HG03097 (cell line): ENCODE measurements around the gene LACC1.
A peak's percentile ranks its signal among the peaks of the same experiment; 100 is the strongest.

Experiments
- ATAC-seq: cut with Tn5 transposase; IDR thresholded peaks from one replicate; pipeline ENCODE4 v1.9.1; 2021; ENCODE audit not compliant: unreplicated experiment, low FRiP score

LACC1 gene

GRCh38 chr13:43879755-43880181, at the start of gene LACC1:
LACC1 (plus strand) TSS chr13:43879904; CDS start chr13:43880986, 1,082 bp downstream.
- peak; percentile 30 for ATAC-seq

DNA sequence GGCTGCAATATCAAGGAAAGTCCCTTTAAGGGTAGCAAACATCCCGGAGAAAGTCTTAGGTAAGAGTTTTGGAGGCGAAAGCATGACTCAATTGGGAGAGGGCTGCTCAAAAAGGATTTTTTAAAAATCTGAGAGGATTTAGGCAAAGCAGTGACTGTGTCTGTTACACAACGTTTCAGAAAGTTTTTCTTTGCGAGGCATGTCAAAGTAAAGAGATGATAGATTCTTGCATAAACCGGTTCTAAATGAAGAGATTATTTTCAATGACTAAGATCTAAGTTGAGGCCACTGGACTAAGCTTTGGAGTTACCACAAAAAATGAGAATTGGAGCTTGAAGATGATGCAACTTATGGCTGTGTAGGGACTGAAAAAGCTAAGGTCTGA, 49.2 kb upstream of the LACC1 start:
- no peak for ATAC-seq

DNA sequence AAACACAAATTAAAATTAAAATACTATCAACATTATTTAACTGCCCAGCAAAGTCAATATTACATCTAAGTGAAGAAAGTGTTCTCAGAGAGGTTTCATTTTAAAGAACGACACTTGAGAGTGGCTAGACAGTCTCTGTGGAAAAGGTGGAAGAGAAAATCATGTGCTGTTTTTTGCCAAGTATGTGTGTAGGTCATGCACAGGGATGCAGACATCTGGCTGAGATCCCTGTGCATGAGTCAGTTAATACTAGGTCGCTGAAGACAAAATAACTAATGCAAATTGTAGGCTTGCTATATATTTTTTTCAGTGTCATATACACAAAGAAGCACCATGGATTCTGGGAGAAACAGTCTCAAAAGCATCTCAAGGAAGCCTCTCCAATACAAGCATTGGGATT, 48.6 kb upstream of the LACC1 start:
- ATAC-seq: no peak

GRCh38 chr13:43835701-43836100, 44.0 kb upstream of the LACC1 start:
- ATAC-seq: no peak

DNA sequence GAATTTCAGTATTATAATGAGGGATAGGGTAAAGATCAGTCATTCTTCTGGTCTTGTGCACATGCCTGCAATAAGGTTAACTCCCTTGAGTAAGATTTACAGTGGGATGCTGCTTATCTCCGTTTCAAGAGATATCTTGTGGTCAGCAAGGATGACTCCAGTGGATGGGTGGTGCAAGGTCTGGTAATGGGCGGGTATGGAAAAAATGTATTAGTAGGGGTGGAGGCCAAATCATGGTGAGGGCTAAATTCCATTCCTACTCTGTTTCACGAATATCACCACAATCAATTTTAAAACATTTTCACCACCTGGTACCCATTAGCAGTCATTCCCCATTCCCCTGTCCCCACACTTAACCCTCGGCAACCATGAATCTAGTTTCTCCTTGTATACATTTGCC, 40.8 kb upstream of the LACC1 start:
- ATAC-seq: no peak

- ATAC-seq: no peak
These were observed 33.1 kb upstream of the LACC1 start for GRCh38 chr13:43846496-43847158.

- no peak for ATAC-seq
These were observed 31.6 kb upstream of the LACC1 start for GRCh38 chr13:43848001-43848649.

DNA sequence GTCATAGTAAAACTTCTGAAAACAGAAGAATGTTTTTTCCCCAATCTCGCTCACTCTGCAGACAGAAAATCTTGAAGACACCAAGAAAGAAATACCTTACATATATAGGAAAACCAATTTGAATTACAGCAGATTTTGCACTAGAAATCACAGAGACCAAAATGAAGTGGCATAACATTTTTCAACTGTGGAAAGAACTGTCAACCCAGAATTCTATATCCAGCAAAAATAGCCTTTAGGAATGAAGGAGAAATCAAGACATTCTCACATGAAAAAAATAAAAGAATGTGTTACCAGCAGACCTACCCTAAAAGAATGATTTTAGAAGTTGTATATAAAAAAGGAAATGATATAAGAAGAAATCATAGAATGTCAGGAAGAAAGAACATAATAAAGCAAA, 28.8 kb upstream of the LACC1 start:
- no peak for ATAC-seq

- ATAC-seq: no peak
These were observed 26.7 kb upstream of the LACC1 start for GRCh38 chr13:43852923-43853404.

GRCh38 chr13:43861863-43862262, 17.8 kb upstream of the LACC1 start:
- ATAC-seq: no peak

GRCh38 chr13:43864921-43865320, 14.8 kb upstream of the LACC1 start:
- ATAC-seq: no peak

GRCh38 chr13:43865892-43866291, 13.8 kb upstream of the LACC1 start:
- ATAC-seq: no peak

DNA sequence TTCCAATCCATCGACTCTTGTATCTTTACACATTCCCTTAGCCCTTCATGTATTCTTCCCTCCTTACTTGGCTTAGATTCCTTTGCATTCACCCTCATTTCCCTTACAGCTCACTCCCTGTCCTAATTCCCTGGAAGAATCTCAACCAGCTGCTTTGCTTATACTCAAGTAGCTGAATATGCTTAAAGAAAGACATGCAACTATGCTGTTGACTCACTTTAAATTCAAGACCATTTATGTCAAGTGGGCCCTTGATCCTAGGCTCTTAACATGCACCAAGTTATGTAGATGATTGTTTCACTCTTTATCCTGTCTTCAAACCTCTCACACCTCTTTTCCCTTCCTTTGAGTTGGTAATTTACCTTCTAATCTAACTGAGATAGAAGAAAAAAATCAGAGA, 7.5 kb upstream of the LACC1 start:
- no peak for ATAC-seq

DNA sequence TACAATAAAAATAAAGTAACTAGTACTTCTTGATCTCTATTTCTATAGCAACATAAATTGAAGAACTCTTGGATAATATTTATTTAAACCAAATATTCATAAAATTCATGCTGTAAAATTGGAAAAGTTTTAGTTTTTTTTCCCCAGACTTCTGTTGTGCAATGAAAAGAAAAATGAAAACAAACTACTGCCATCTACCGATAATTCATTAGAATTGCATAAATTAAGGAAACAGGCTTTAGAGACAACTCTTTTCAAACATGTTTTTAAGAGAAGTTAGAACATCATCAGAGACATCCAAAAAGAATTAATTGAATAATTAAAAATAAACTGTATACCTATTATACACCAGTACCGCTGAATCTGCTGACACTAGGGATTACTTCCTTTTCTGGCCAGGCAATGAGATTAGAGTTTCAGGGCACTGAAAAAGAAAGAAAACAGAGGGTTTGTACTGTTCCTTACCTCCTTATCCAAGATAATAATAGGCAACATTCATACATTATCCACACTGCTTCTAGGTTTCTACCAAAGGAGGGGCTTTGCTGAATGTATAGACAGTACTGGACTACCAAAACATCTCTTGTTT, 5.1 kb upstream of the LACC1 start:
- no peak for ATAC-seq

GRCh38 chr13:43876366-43876765, 3.3 kb upstream of the LACC1 start:
- ATAC-seq: no peak

DNA sequence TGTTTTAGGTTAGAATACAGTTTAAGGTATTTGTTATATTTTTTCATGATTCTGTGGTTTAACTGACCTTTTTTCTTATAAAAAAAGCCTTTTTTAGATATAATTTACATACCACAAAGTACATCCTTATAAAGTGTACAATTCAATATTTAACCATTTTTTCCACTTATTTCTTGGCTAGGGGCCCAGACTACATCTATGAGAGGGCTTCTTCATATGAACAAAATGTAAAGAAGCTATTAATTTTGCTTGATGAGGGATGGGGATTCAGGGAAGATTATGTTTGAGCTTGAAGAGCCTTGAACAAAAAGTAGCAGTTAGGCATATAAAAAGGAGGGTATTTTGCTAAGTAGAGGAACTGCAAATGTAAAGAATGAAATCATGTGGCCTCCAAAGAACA, 2.4 kb upstream of the LACC1 start:
- ATAC-seq: no peak

DNA sequence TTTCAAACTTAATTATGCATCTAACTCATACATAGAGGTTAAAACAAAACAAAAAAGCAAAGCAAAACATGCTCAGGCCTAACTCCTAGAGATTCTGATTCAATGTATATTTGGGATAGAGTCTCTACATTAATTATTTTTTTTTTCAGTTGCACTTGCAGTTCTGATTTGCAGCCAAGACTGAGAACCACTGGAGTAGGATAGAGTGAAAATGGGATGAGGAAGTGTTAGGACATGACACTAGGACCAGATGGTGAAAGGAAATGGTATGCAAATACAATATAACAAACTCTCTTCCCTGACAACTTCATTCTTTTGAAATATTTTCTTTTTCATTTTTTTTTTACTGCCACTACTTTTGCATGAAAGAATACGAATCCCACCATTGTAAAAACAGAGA, 1.9 kb upstream of the LACC1 start:
- no peak for ATAC-seq

DNA sequence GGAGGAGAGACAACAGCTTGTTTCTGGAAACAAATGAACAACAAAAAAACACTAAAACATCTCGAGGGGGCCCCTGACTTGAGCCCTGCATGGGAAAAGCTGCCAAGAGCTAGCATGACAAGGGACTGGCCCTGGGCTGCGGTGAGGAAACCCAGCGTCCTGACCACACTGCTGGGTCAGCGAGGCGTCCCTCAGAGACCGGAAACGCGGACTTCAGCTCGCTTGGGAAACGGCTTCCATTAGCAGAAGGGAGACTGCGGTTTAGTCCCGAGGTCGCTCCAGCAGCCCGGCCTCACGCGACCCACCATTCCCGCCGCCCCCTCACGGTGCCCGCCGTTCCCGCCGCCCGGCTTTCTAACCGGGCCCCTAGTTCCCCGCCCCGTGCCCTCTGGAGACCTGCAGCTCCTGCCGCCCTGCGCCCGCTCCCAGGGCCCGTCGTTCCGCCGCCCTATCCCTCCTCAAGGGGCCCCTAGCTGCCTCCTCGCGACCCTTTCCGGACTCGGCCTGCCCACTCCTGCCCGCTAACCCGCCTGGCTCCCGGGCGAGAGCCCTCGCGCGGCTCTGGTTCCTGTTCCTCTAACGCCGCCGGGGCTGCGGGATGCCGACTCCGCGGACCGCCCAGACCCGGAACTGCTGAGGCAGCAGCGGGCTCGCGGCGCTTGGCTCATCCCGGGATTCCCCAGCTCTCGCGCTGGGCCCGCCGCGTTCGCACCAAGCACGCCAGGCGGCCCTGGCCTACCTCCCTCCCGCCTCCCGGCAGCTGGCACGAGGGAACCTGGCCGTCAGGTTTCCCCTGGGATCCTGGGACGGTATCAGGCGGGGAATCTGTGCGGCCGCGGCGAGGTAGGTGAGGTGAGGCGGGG, 581 bp upstream of the LACC1 start, which contains the start of gene CCDC122:
Gene CCDC122, minus strand, starts transcription at position 849 of the 863 bp plus-strand sequence. CDS start 10,364 bp downstream, outside the sequence.
- peak; percentile 54 for ATAC-seq

DNA sequence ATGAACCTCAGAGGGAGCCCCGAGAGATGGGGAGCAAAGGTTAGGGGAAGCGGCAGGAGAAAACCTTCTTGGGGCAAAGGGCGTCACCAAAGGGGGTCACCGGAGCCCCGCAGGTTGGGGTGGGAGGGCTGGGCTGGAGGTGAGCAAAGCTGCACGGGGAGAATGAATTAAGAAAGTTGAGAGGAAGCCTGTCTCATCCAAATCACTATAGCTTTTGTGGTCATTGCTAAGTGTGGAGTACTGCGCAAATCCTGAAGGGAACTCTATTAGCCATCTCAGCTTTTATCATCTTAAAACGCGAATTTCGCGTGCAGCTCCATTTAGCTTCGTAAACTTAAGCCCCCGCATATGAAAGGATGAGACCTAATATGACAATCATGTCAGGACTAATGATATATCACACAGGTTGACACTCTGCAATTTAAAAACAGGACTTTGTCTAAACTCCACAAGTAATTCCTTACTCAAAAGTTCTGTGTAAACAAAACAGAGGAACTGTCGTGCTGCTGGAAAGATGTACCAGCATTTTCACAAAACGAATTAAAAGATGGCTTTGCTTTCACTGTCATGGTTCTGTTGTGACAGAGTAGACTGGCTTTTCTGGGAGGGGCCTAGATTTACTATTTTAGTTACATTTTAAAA, 631 bp downstream of the LACC1 start:
- no peak for ATAC-seq

DNA sequence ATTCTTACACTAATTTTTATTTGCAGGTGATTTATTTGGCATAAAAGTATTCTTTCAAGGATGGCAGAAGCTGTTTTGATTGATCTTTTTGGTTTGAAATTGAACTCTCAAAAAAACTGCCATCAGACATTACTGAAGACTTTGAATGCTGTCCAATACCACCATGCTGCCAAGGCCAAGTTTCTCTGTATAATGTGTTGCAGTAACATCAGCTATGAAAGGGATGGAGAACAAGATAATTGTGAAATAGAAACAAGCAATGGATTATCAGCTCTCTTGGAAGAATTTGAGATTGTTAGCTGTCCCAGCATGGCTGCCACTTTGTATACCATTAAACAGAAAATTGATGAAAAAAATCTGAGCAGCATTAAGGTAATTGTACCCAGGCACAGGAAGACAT, 1.2 kb downstream of the LACC1 start:
- ATAC-seq: no peak
